Endothelial cell (in vitro differentiated cells): ENCODE measurements around the gene ZNF148. TPM values are rescaled to one million over a fixed set of nuclear protein-coding genes. Genes with fewer than 3 reads are reported as not detected.

ENCODE experiments used
- DNase-seq: peaks from one replicate; pipeline ENCODE4 v3.0.0; 2021; ENCODE audit warnings: low spot score
- H3K27ac Mint-ChIP-seq: one replicate; pipeline ENCODE4 v1.8.0; 2021; ENCODE audit warnings: mixed read lengths, inconsistent platforms; ENCODE audit not compliant: unreplicated experiment
- H3K27me3 Mint-ChIP-seq: one replicate; pipeline ENCODE4 v1.8.0; 2021; ENCODE audit warnings: mild to moderate bottlenecking, moderate library complexity, mixed read lengths, inconsistent platforms; ENCODE audit not compliant: unreplicated experiment
- H3K36me3 Mint-ChIP-seq: one replicate; pipeline ENCODE4 v1.8.0; 2021; ENCODE audit warnings: mild to moderate bottlenecking, low read depth, mixed read lengths, inconsistent platforms; ENCODE audit not compliant: unreplicated experiment
- H3K4me1 Mint-ChIP-seq: one replicate; pipeline ENCODE4 v1.8.0; 2021; ENCODE audit warnings: mild to moderate bottlenecking, mixed read lengths, inconsistent platforms; ENCODE audit not compliant: unreplicated experiment
- H3K4me3 Mint-ChIP-seq: one replicate; pipeline ENCODE4 v1.8.0; 2021; ENCODE audit warnings: mild to moderate bottlenecking, mixed read lengths, inconsistent platforms; ENCODE audit not compliant: unreplicated experiment
- H3K9me3 Mint-ChIP-seq: one replicate; pipeline ENCODE4 v1.8.0; 2021; ENCODE audit warnings: mixed read lengths, inconsistent platforms; ENCODE audit not compliant: unreplicated experiment
- CTCF ChIP-seq: fragments of 200-600 bp; sonication (generic); IDR thresholded peaks from one replicate; pipeline ENCODE4 v1.5.0; 2021; ENCODE audit warnings: antibody characterized with exemption; ENCODE audit not compliant: unreplicated experiment
- total RNA-seq: library from RNA; stranded (reverse); fragmentation: NEBNext Ultra II Directional; extraction: Animal tissue kit (Norgen Biotek cat#: 25700); gene quantifications from one replicate; pipeline ENCODE4 v1.2.1, GENCODE V29; 2021; ENCODE audit not compliant: unreplicated experiment

ZNF148 gene
- total RNA-seq, 1 donor from 2014 or later: 34.3 TPM

GRCh38 chr3:125257536-125257935 lies 117.6 kb downstream of the ZNF148 start:
- H3K36me3 Mint-ChIP-seq: peaks cover 17% of the 10 kb centered on the region
- no peak for TF ChIP-seq CTCF
- H3K4me1 Mint-ChIP-seq: no peaks in the 10 kb centered on the region
- peaks cover 2% of the 10 kb centered on the region for H3K27me3 Mint-ChIP-seq
- H3K9me3 Mint-ChIP-seq: no peaks in the 10 kb centered on the region
- no peak for DNase-seq
- peak overlapping the region; percentile 23 for H3K4me3 Mint-ChIP-seq
- no peak overlapping the region for H3K27ac Mint-ChIP-seq

- Mint-ChIP-seq H3K36me3 (peaks cover 17% of the 10 kb centered on the region), H3K27ac (no peak overlapping the region), H3K4me1 (no peaks in the 10 kb centered on the region), H3K9me3 (no peaks in the 10 kb centered on the region), H3K4me3 (peak overlapping the region; percentile 26), H3K27me3 (peaks cover 2% of the 10 kb centered on the region)
- no peak for DNase-seq
- no peak for TF ChIP-seq CTCF
Observed at GRCh38 chr3:125256675-125257074, 118.5 kb downstream of the ZNF148 start.

GRCh38 chr3:125250973-125251372 lies 124.2 kb downstream of the ZNF148 start:
- H3K27ac Mint-ChIP-seq: no peak overlapping the region
- no peaks in the 10 kb centered on the region for H3K4me1 Mint-ChIP-seq

GRCh38 chr3:125246237-125246636 lies 128.9 kb downstream of the ZNF148 start:
- H3K4me1 Mint-ChIP-seq: no peaks in the 10 kb centered on the region
- no peak for TF ChIP-seq CTCF
- no peak overlapping the region for H3K4me3 Mint-ChIP-seq
- no peak overlapping the region for H3K27ac Mint-ChIP-seq
- H3K9me3 Mint-ChIP-seq: no peaks in the 10 kb centered on the region
- H3K36me3 Mint-ChIP-seq: no peaks in the 10 kb centered on the region
- H3K27me3 Mint-ChIP-seq: no peaks in the 10 kb centered on the region
- DNase-seq: no peak

More at GRCh38 chr3:125250973-125251372, 124.2 kb downstream of the ZNF148 start:
- TF ChIP-seq CTCF: no peak
- DNase-seq: no peak
- Mint-ChIP-seq H3K4me3 (no peak overlapping the region), H3K36me3 (no peaks in the 10 kb centered on the region), H3K9me3 (no peaks in the 10 kb centered on the region), H3K27me3 (no peaks in the 10 kb centered on the region)

- Mint-ChIP-seq H3K4me3 (no peak overlapping the region), H3K27ac (no peak overlapping the region), H3K27me3 (no peaks in the 10 kb centered on the region), H3K4me1 (peaks cover 3% of the 10 kb centered on the region), H3K36me3 (no peaks in the 10 kb centered on the region), H3K9me3 (no peaks in the 10 kb centered on the region)
- TF ChIP-seq CTCF: no peak
- no peak for DNase-seq
Observed at GRCh38 chr3:125245521-125245920, 129.6 kb downstream of the ZNF148 start.
